ENCODE results near the gene IVL. TPM values are rescaled to one million over a fixed set of nuclear protein-coding genes. Genes with fewer than 3 reads are reported as not detected.

The IVL gene
- total and polyA plus RNA-seq, 3 experiments from 2014 or later = not detected

DNA sequence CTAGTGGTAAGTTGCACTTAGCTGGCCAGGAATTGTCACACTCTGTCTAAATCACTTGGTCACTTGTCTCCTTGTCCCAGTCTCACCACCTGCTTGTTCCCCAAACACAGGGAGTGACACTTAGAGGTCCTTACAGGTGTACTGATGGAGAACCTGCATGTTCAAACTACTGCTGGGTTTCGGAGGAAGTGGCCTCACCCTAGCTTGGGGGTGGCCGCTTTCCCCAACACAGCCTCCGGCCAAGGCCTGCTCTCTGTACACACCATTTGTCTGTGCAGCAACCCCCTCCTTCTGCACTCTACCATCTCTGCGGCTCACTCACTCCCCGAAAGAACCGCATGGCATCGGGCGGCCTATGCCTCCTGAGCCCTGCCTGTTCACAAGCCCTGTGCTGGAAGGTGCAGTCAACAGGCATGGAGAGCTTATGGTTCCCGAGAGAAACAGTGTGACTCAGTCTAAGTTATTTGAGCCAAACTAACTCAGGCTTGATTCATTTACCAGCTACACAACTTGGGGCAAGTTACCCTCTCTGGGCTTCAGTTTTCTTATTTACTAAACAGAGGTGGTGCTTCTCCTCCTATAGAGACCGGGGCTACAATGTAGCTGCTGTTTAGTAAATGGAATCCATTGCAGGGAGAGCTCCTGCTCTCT, 51.6 kb downstream of the IVL start:
- no peak overlapping the region for H3K4me3 ChIP-seq (ENCODE audit: low read length)
- no peaks in the 10 kb centered on the region for H3K9me3 Mint-ChIP-seq
- peaks cover 1 to 18% of the 10 kb centered on the region in 2 donors for H3K27me3 Mint-ChIP-seq
- ChIA-PET CTCF (no interaction called here), POLR2A (no interaction called here)
- H3K36me3 Mint-ChIP-seq = no peaks in the 10 kb centered on the region
- H3K36me3 ChIP-seq (ENCODE audit: insufficient read depth, low read length) = no peaks in the 10 kb centered on the region
- H3K9me3 ChIP-seq (ENCODE audit: low read length) = no peaks in the 10 kb centered on the region
- H3K27ac Mint-ChIP-seq = no peak overlapping the region
- H3K4me1 ChIP-seq (ENCODE audit: insufficient read depth, low read length) = no peaks in the 10 kb centered on the region
- no peak overlapping the region for H3K27ac ChIP-seq (ENCODE audit: low read depth, low read length)
- no peak overlapping the region for H3K4me3 Mint-ChIP-seq
- no peaks in the 10 kb centered on the region for H3K4me1 Mint-ChIP-seq
- H3K27me3 ChIP-seq (ENCODE audit: insufficient read depth, low read length, poor library complexity, severe bottlenecking) = peaks cover 5% of the 10 kb centered on the region
- DNase-seq = no peak

DNA sequence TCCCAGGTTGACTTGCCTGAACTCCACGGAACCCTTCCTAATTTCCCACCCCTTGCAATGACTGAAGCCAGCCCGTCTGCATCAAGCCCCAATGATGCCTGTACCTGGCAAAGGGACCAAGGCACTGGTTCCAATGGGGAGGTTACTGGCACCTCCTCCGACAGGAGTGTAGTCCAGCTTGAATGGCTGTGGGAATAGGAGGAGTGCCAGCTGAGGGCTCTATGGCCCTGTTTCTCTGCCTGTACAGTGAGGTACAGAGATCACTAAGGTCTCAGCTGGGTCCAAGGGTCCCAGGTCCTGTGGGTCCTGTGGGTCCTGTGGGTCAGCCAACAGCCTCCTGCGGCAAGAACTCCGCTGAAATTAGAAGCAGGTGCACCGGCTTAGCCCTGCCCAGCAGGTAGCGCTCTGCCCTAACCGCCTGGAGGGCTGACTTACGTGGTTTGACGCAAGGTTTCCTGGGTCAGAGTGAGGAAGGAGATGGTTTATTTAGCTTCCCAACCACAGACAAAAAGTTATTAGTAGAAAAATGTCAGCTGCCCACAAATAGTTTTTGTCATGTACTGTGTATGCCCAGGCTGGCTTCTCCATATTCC, 52.2 kb downstream of the IVL start:
- Mint-ChIP-seq H3K9me3 (no peaks in the 10 kb centered on the region), H3K4me1 (no peaks in the 10 kb centered on the region), H3K27ac (no peak overlapping the region), H3K4me3 (no peak overlapping the region), H3K27me3 (peaks cover 1 to 24% of the 10 kb centered on the region in 2 donors), H3K36me3 (no peaks in the 10 kb centered on the region)
- no peaks in the 10 kb centered on the region for H3K9me3 ChIP-seq (ENCODE audit: low read length)
- CTCF ChIA-PET = no interaction called here
- H3K27ac ChIP-seq (ENCODE audit: low read depth, low read length) = no peak overlapping the region
- DNase-seq = no peak
- no peak overlapping the region for H3K4me3 ChIP-seq (ENCODE audit: low read length)
- no peaks in the 10 kb centered on the region for H3K36me3 ChIP-seq (ENCODE audit: insufficient read depth, low read length)
- H3K27me3 ChIP-seq (ENCODE audit: insufficient read depth, low read length, poor library complexity, severe bottlenecking) = peaks cover 5% of the 10 kb centered on the region
- no peaks in the 10 kb centered on the region for H3K4me1 ChIP-seq (ENCODE audit: insufficient read depth, low read length)
- POLR2A ChIA-PET = no interaction called here

Other genes starting within 250 kb of the IVL start
- gene LCE2D, start 245.2 kb upstream of the IVL start, total RNA-seq = not detected
- gene LCE2D, start 245.2 kb upstream of the IVL start, polyA plus RNA-seq = not detected
- not detected for gene LCE2C, start 233.3 kb upstream of the IVL start, total RNA-seq
- not detected for gene LCE2C, start 233.3 kb upstream of the IVL start, polyA plus RNA-seq
- gene LCE2B, start 222.4 kb upstream of the IVL start, total RNA-seq = not detected
- not detected for gene LCE2B, start 222.4 kb upstream of the IVL start, polyA plus RNA-seq
- gene LCE2A, start 210.2 kb upstream of the IVL start, total RNA-seq = not detected
- gene LCE2A, start 210.2 kb upstream of the IVL start, polyA plus RNA-seq = not detected
- gene LCE4A, start 200.4 kb upstream of the IVL start, total RNA-seq = not detected
- gene LCE4A, start 200.4 kb upstream of the IVL start, polyA plus RNA-seq = not detected
- gene KPRP, start 150.5 kb upstream of the IVL start, total RNA-seq = not detected
- not detected for gene KPRP, start 150.5 kb upstream of the IVL start, polyA plus RNA-seq
- not detected for gene LCE1F, start 133.4 kb upstream of the IVL start, total RNA-seq
- not detected for gene LCE1F, start 133.4 kb upstream of the IVL start, polyA plus RNA-seq
- gene LCE1E, start 122.3 kb upstream of the IVL start, total RNA-seq = not detected
- gene LCE1E, start 122.3 kb upstream of the IVL start, polyA plus RNA-seq = not detected
- not detected for gene LCE1D, start 111.8 kb upstream of the IVL start, total RNA-seq
- not detected for gene LCE1D, start 111.8 kb upstream of the IVL start, polyA plus RNA-seq
- not detected for gene LCE1C, start 101.9 kb upstream of the IVL start, total RNA-seq
- not detected for gene LCE1C, start 101.9 kb upstream of the IVL start, polyA plus RNA-seq
- gene LCE1B, start 96.6 kb upstream of the IVL start, total RNA-seq = not detected
- gene LCE1B, start 96.6 kb upstream of the IVL start, polyA plus RNA-seq = not detected
- gene LCE1A, start 81.1 kb upstream of the IVL start, total RNA-seq = not detected
- gene LCE1A, start 81.1 kb upstream of the IVL start, polyA plus RNA-seq = not detected
- not detected for gene LCE6A, start 65.7 kb upstream of the IVL start, total RNA-seq
- not detected for gene LCE6A, start 65.7 kb upstream of the IVL start, polyA plus RNA-seq
- not detected for gene LCE7A, start 48.5 kb upstream of the IVL start, total RNA-seq
- not detected for gene LCE7A, start 48.5 kb upstream of the IVL start, polyA plus RNA-seq
- gene SMCP, start 30.2 kb upstream of the IVL start, total RNA-seq = not detected
- gene SMCP, start 30.2 kb upstream of the IVL start, polyA plus RNA-seq = not detected
- not detected for gene SPRR5, start 38.7 kb downstream of the IVL start, total RNA-seq
- gene SPRR5, start 38.7 kb downstream of the IVL start, polyA plus RNA-seq = not detected
- gene SPRR4, start 62.1 kb downstream of the IVL start, total RNA-seq = not detected
- gene SPRR4, start 62.1 kb downstream of the IVL start, polyA plus RNA-seq = not detected
- gene SPRR1A, start 75.5 kb downstream of the IVL start, total RNA-seq = not detected
- gene SPRR1A, start 75.5 kb downstream of the IVL start, polyA plus RNA-seq = not detected
- gene SPRR3, start 93.2 kb downstream of the IVL start, total RNA-seq = not detected
- gene SPRR3, start 93.2 kb downstream of the IVL start, polyA plus RNA-seq = not detected
- gene SPRR1B, start 122.7 kb downstream of the IVL start, total RNA-seq = not detected
- not detected for gene SPRR1B, start 122.7 kb downstream of the IVL start, polyA plus RNA-seq
- not detected for gene SPRR2D, start 132.6 kb downstream of the IVL start, total RNA-seq
- gene SPRR2D, start 132.6 kb downstream of the IVL start, polyA plus RNA-seq = not detected
- not detected for gene SPRR2A, start 149.0 kb downstream of the IVL start, total RNA-seq
- gene SPRR2A, start 149.0 kb downstream of the IVL start, polyA plus RNA-seq = not detected
- not detected for gene SPRR2B, start 163.1 kb downstream of the IVL start, total RNA-seq
- not detected for gene SPRR2B, start 163.1 kb downstream of the IVL start, polyA plus RNA-seq
- gene SPRR2E, start 186.0 kb downstream of the IVL start, total RNA-seq = not detected
- not detected for gene SPRR2E, start 186.0 kb downstream of the IVL start, polyA plus RNA-seq
- gene SPRR2F, start 205.0 kb downstream of the IVL start, total RNA-seq = not detected
- gene SPRR2F, start 205.0 kb downstream of the IVL start, polyA plus RNA-seq = not detected
- not detected for gene SPRR2G, start 242.3 kb downstream of the IVL start, total RNA-seq
- gene SPRR2G, start 242.3 kb downstream of the IVL start, polyA plus RNA-seq = not detected